ENCODE measurements around the gene LRRC75B.

DNA sequence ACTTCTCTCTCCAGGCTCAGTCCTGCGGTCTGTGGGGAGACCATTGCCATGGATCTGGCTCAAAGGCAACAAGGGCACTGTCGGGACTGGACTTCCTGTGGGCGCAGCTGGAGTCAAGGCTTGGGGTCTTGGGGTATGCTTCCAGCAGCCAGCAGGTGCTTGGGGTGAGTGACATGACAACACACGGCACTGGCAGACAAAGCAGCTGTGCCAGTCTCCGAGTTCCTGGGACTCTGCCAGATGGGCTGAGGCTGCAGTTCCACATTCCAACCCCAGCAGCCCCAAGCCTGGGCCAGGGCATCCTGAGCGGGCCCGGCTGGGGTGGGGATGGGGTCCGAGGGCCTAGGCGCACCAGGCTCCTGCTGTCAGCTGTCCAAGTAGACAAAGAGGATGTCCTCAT, 50.2 kb downstream of the LRRC75B start:
- TF ChIP-seq, protein P1, sequence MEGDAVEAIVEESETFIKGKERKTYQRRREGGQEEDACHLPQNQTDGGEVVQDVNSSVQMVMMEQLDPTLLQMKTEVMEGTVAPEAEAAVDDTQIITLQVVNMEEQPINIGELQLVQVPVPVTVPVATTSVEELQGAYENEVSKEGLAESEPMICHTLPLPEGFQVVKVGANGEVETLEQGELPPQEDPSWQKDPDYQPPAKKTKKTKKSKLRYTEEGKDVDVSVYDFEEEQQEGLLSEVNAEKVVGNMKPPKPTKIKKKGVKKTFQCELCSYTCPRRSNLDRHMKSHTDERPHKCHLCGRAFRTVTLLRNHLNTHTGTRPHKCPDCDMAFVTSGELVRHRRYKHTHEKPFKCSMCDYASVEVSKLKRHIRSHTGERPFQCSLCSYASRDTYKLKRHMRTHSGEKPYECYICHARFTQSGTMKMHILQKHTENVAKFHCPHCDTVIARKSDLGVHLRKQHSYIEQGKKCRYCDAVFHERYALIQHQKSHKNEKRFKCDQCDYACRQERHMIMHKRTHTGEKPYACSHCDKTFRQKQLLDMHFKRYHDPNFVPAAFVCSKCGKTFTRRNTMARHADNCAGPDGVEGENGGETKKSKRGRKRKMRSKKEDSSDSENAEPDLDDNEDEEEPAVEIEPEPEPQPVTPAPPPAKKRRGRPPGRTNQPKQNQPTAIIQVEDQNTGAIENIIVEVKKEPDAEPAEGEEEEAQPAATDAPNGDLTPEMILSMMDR (IDR thresholded peaks at IDR 0.05; ENCODE audit: low read length), result no peak
- TF ChIP-seq EZH2 (IDR thresholded peaks at IDR 0.05; ENCODE audit: borderline replicate concordance, low read length), result no peak
